H9 (cell line): ENCODE measurements around the gene DIS3L2. TPM values are rescaled to one million over a fixed set of nuclear protein-coding genes. Genes with fewer than 3 reads are reported as not detected.

Source experiments
- DNase-seq: peaks from one replicate; pipeline ENCODE4 v3.0.0-alpha.2; 2017
- H2AFZ ChIP-seq: one replicate; pipeline ENCODE4 v1.6.1; 2013; ENCODE audit warnings: mild to moderate bottlenecking, low read length, control low read depth, moderate library complexity
- H2AK5ac ChIP-seq: 2 replicates; pipeline ENCODE4 v1.6.1; 2013; ENCODE audit warnings: low read length, control low read depth, mixed read lengths; ENCODE audit not compliant: insufficient read length
- H2BK120ac ChIP-seq: one replicate; pipeline ENCODE4 v1.6.1; 2013; ENCODE audit warnings: low read depth, mild to moderate bottlenecking, low read length, control low read depth, inconsistent platforms; ENCODE audit not compliant: poor library complexity, severe bottlenecking
- H2BK12ac ChIP-seq: 2 replicates; pipeline ENCODE4 v1.6.1; 2013; ENCODE audit warnings: low read length, control low read depth, mixed read lengths, low read depth; ENCODE audit not compliant: insufficient read length
- H2BK15ac ChIP-seq: 2 replicates; pipeline ENCODE4 v1.6.1; 2013; ENCODE audit warnings: low read depth, low read length, control low read depth
- H2BK20ac ChIP-seq: one replicate; pipeline ENCODE4 v1.6.1; 2013; ENCODE audit warnings: low read depth, mild to moderate bottlenecking, low read length, control low read depth, inconsistent platforms; ENCODE audit not compliant: poor library complexity, severe bottlenecking
- H2BK5ac ChIP-seq: 2 replicates; pipeline ENCODE4 v1.6.1; 2013; ENCODE audit warnings: low read length, control low read depth, mixed read lengths; ENCODE audit not compliant: insufficient read length
- H3K14ac ChIP-seq: 2 replicates; pipeline ENCODE4 v1.6.1; 2013; ENCODE audit warnings: low read length, control low read depth; ENCODE audit not compliant: insufficient read depth
- H3K18ac ChIP-seq: 2 replicates; pipeline ENCODE4 v1.6.1; 2013; ENCODE audit warnings: low read depth, mild to moderate bottlenecking, mixed read lengths, low read length, control low read depth; ENCODE audit not compliant: insufficient read length
- H3K23ac ChIP-seq: 2 replicates; pipeline ENCODE4 v1.6.1; 2013; ENCODE audit warnings: low read length, control low read depth, mixed read lengths, low read depth; ENCODE audit not compliant: insufficient read length
- H3K23me2 ChIP-seq: 2 replicates; pipeline ENCODE4 v1.6.1; 2013; ENCODE audit warnings: low read depth, mild to moderate bottlenecking, mixed read lengths, low read length, control low read depth; ENCODE audit not compliant: insufficient read length, poor library complexity, severe bottlenecking
- H3K27ac ChIP-seq: 2 replicates; pipeline ENCODE4 v1.5.1; 2013; ENCODE audit warnings: low read length, control low read depth, mixed read lengths, low read depth; ENCODE audit not compliant: insufficient read length
- H3K27me3 ChIP-seq: 2 replicates; pipeline ENCODE4 v1.6.1; 2013; ENCODE audit warnings: low read length, control low read depth, inconsistent platforms; ENCODE audit not compliant: insufficient read depth
- H3K4ac ChIP-seq: 2 replicates; pipeline ENCODE4 v1.6.1; 2013; ENCODE audit warnings: low read depth, mild to moderate bottlenecking, control low read depth, inconsistent platforms, low read length, moderate library complexity
- H3K4me1 ChIP-seq: 2 replicates; pipeline ENCODE4 v1.6.1; 2013; ENCODE audit warnings: low read length, control low read depth, inconsistent platforms; ENCODE audit not compliant: insufficient read depth
- H3K4me2 ChIP-seq: 2 replicates; pipeline ENCODE4 v1.6.1; 2013; ENCODE audit warnings: low read length, control low read depth, mixed read lengths; ENCODE audit not compliant: insufficient read length, insufficient read depth
- H3K56ac ChIP-seq: 2 replicates; pipeline ENCODE4 v1.6.1; 2013; ENCODE audit warnings: low read depth, mild to moderate bottlenecking, mixed read lengths, low read length, control low read depth; ENCODE audit not compliant: insufficient read length
- H3K79me1 ChIP-seq: 2 replicates; pipeline ENCODE4 v1.6.1; 2013; ENCODE audit warnings: low read depth, mild to moderate bottlenecking, moderate library complexity, low read length, control low read depth, inconsistent platforms; ENCODE audit not compliant: insufficient read depth, poor library complexity, severe bottlenecking
- H3K79me2 ChIP-seq: 2 replicates; pipeline ENCODE4 v1.6.1; 2013; ENCODE audit warnings: low read length, control low read depth, inconsistent platforms; ENCODE audit not compliant: insufficient read depth
- H3K9ac ChIP-seq: 2 replicates; pipeline ENCODE4 v1.6.1; 2013; ENCODE audit warnings: low read length, control low read depth, mixed read lengths; ENCODE audit not compliant: insufficient read length; ENCODE audit errors: extremely low read depth
- H3K9me3 ChIP-seq: one replicate; pipeline ENCODE4 v1.6.1; 2013; ENCODE audit warnings: low read depth, low read length, inconsistent platforms; ENCODE audit not compliant: control insufficient read depth
- H3T11ph ChIP-seq: one replicate; pipeline ENCODE4 v1.6.1; 2013; ENCODE audit warnings: mild to moderate bottlenecking, low read length, control low read depth, inconsistent platforms
- H4K20me1 ChIP-seq: one replicate; pipeline ENCODE4 v1.6.1; 2013; ENCODE audit not compliant: control insufficient read depth, insufficient read length, insufficient read depth
- H4K5ac ChIP-seq: 2 replicates; pipeline ENCODE4 v1.6.1; 2013; ENCODE audit warnings: low read depth, mild to moderate bottlenecking, mixed read lengths, low read length, control low read depth; ENCODE audit not compliant: insufficient read length
- H4K8ac ChIP-seq: replicated peaks from 2 replicates; pipeline ENCODE4 v1.6.1; 2013; ENCODE audit warnings: low read length, control low read depth, mixed read lengths, low read depth; ENCODE audit not compliant: insufficient read length
- H4K91ac ChIP-seq: 2 replicates; pipeline ENCODE4 v1.6.1; 2013; ENCODE audit warnings: low read depth, mild to moderate bottlenecking, moderate library complexity, mixed read lengths, low read length, control low read depth; ENCODE audit not compliant: insufficient read length
- H3K27ac Mint-ChIP-seq, 3 experiments: 2 replicates in 2 of 3; 3 replicates in 1 of 3; pipeline ENCODE4 v1.8.0; 2020 to 2021; ENCODE audit warnings: mixed read lengths in 3 of 3, mild to moderate bottlenecking in 1 of 3, moderate library complexity in 1 of 3
- H3K27me3 Mint-ChIP-seq: 2 replicates; pipeline ENCODE4 v1.8.0; 2021; ENCODE audit warnings: low read depth, mild to moderate bottlenecking, moderate library complexity, mixed read lengths
- H3K36me3 Mint-ChIP-seq, 3 experiments: 2 replicates in 2 of 3; 3 replicates in 1 of 3; pipeline ENCODE4 v1.8.0; 2020 to 2021; ENCODE audit warnings: low read depth in 3 of 3, mixed read lengths in 3 of 3; ENCODE audit not compliant: insufficient read depth in 1 of 3
- H3K4me1 Mint-ChIP-seq, 2 experiments: 2 replicates each; pipeline ENCODE4 v1.8.0; 2020; ENCODE audit warnings: mixed read lengths in 2 of 2
- H3K4me3 Mint-ChIP-seq, 2 experiments: 2 replicates in 1 of 2; 3 replicates in 1 of 2; pipeline ENCODE4 v1.8.0; 2020 to 2021; ENCODE audit warnings: mild to moderate bottlenecking in 2 of 2, mixed read lengths in 2 of 2, moderate library complexity in 1 of 2
- H3K9me3 Mint-ChIP-seq, 2 experiments: 2 replicates in 1 of 2; 3 replicates in 1 of 2; pipeline ENCODE4 v1.8.0; 2020; ENCODE audit warnings: mild to moderate bottlenecking in 2 of 2, mixed read lengths in 2 of 2, moderate library complexity in 1 of 2
- WGBS: extraction: QIAGEN DNeasy Blood & Tissue Kit; methylation state at CpG from one replicate; pipeline ENCODE4 v1.1.7; 2013; ENCODE audit warnings: missing lambda C conversion rate, low lambda C conversion rate, mixed read lengths; ENCODE audit not compliant: insufficient read length; ENCODE audit errors: extremely low coverage; 5-methylcytosine and 5-hydroxymethylcytosine counted together
- total RNA-seq: library from RNA; stranded (reverse); gene quantifications from 2 replicates; pipeline ENCODE4 v1.2.1, GENCODE V29; 2021
- TF ChIP-seq, protein P1 (sequence below): fragments of 200-600 bp; sonication (generic); conservative IDR thresholded peaks from 3 replicates; pipeline ENCODE4 v1.8.0; 2021; ENCODE audit warnings: antibody characterized with exemption, mild to moderate bottlenecking

The DIS3L2 gene
- total RNA-seq, 1 experiment from 2014 or later, result 28.1 TPM

- Histone ChIP-seq H2BK5ac (no peak overlapping the region), H3K14ac (no peak overlapping the region; the same call in 1 of the 2 replicates), H4K5ac (no peak overlapping the region), H3K27ac (no peak overlapping the region), H2AK5ac (no peak overlapping the region), H3K23me2 (no peaks in the 10 kb centered on the region), H3K4ac (no peak overlapping the region), H2AFZ (no peak overlapping the region), H2BK120ac (no peak overlapping the region), H3K18ac (no peak overlapping the region), H2BK20ac (no peak overlapping the region), H2BK12ac (no peak overlapping the region), H3K79me1 (no peaks in the 10 kb centered on the region), H3T11ph (no peak overlapping the region), H3K4me1 (no peaks in the 10 kb centered on the region), H3K56ac (no peak overlapping the region), H3K23ac (no peak overlapping the region), H3K79me2 (no peaks in the 10 kb centered on the region), H3K27me3 (no peaks in the 10 kb centered on the region), H3K9me3 (no peaks in the 10 kb centered on the region), H2BK15ac (no peak overlapping the region), H4K20me1 (no peaks in the 10 kb centered on the region), H3K9ac (no peak overlapping the region), H3K4me2 (no peak overlapping the region), H4K91ac (no peak overlapping the region), H4K8ac (no peak overlapping the region)
- Mint-ChIP-seq H3K9me3 (no peaks in the 10 kb centered on the region), H3K4me3 (no peak overlapping the region), H3K36me3 (no peaks in the 10 kb centered on the region), H3K4me1 (no peaks in the 10 kb centered on the region), H3K27me3 (no peaks in the 10 kb centered on the region), H3K27ac (peak overlapping the region in 1 of 3 experiments; percentile 30; a peak in 1 of 7 replicates)
- no peak for DNase-seq
- TF ChIP-seq, protein P1, sequence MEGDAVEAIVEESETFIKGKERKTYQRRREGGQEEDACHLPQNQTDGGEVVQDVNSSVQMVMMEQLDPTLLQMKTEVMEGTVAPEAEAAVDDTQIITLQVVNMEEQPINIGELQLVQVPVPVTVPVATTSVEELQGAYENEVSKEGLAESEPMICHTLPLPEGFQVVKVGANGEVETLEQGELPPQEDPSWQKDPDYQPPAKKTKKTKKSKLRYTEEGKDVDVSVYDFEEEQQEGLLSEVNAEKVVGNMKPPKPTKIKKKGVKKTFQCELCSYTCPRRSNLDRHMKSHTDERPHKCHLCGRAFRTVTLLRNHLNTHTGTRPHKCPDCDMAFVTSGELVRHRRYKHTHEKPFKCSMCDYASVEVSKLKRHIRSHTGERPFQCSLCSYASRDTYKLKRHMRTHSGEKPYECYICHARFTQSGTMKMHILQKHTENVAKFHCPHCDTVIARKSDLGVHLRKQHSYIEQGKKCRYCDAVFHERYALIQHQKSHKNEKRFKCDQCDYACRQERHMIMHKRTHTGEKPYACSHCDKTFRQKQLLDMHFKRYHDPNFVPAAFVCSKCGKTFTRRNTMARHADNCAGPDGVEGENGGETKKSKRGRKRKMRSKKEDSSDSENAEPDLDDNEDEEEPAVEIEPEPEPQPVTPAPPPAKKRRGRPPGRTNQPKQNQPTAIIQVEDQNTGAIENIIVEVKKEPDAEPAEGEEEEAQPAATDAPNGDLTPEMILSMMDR, result no peak
- WGBS, result no CpG with 5 or more reads among the region's 5 CpGs
These were observed 324.7 kb downstream of the DIS3L2 start for GRCh38 chr2:232286001-232286868.
